ENCODE data around the gene ZXDC.

ZXDC gene

DNA sequence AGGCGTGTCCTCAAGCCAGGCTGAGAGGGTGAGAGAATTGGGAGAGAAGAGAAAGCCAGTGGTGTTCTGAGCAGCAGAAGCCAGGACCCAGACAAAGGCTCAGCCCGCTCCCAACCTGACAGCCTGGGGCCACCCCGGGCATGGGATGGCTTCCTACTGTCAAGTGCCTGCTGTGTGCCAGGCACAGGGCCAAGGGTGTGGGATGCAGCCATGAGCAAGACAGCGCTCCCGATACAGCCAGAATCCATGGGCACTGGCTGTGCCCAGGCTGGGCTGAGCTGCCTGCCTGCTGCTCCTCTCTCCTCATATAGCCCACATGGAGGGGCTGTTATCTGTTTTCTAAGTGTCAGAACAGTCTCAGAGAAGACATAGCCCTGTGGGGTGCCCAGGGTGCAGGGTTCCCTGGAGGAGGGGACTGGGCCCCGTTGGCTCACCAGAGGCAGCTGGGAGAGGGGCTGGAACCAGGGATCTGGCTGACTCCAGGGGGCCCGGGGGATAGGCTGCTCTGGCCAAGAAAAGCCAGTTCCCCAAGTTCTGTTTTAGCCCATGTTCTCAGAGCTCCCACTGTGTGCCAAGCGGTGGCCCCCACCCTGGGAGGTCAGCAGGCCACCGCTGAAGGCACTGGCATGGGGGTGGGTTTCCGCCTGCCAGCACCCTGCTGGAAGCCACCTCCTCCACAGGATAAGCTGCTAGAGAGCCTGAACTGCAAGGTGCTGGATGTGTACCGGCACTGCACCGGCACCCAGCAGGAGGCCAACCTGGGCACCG, 42.0 kb downstream of the ZXDC start:
- no peak for DNase-seq

DNA sequence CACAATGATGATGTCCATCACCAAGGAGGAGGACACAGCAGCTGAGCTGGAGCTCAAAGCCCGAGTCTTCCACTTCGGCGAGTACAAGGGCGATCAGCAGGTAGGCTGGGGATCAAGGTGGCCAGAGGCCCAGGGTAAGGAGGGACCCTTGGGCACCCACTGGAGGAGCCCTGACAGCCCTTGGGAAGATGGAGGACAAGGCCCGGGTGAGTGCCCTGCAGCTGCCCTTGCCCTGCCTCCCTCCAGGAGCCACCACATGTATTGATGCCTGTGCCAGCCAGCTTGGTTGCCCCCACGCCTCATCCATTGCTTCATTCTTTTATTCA, 42.6 kb downstream of the ZXDC start:
- no peak for DNase-seq

DNA sequence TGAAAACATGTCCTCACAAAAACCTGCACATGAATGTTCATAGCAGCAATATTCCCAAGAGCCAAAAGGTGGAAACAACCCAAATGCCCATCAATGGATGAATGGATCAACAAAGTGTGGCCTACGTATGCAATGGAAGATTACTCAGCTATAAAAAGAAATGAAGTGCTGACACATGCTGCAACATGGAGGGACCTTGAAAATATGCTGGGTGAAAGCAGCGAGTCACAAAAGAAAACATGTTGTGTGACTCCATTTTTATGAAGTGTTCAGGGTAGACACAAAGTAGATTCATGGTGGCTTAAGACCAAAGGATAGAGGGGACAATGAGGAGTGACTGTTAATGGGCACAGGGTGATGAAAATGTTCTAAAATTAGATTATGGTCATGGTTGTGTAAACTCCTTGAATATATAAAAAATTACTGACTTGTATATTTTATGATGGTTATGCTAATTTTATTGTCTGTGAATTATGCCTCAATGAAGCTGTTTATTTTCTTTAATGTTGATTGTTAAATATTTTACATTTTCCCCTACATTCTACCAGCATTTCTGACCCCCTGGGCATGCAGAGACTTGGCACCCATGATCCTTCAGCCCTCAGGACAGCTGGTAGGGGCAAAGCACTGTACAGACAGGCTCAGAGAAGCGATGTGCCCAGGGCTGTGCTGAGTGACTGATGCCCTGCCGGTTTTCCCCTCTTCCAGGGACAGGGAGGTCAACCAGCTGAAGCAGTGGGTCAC, 43.2 kb downstream of the ZXDC start:
- DNase-seq: no peak

DNA sequence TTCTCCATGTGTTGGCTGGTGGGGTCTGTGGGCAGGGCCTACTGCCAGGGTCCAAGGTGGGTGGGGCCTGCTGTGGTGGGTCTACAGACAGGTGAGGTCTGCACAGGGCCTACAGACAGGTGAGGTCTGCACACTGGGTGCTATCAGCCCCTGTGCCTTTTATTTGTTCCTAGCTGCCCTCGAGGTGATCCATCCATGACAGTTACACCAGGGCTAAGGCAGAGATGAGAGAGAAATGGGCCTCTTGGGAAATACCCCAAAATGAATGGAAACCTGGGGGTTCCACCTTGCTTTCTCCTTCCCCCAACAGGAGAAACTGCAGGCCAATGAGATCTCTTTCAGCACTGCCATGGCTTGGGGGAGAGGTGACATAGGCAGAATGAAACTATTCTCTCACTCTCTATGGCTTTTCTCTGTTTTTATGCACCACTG, 44.6 kb downstream of the ZXDC start:
- DNase-seq: no peak

DNA sequence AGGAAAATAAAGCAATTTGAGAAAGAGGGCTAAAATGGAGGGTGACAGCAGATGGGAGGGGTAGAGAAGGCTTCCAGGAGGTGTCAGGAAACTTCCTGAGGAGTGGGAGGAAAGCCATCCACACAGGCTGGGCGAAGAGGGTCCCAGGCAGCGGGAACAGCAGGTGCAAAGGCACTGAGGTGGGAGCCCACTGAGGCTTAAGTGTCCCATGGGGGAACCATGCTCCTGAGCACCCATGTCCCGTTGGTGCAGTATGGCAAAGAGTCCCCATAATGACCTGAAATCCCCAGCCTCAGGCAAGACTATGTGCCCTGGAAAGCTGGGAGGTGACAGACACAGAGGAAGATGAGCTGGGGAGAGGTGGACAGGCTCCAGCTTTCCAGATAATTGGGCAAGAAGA, 50.9 kb downstream of the ZXDC start:
- DNase-seq: no peak

DNA sequence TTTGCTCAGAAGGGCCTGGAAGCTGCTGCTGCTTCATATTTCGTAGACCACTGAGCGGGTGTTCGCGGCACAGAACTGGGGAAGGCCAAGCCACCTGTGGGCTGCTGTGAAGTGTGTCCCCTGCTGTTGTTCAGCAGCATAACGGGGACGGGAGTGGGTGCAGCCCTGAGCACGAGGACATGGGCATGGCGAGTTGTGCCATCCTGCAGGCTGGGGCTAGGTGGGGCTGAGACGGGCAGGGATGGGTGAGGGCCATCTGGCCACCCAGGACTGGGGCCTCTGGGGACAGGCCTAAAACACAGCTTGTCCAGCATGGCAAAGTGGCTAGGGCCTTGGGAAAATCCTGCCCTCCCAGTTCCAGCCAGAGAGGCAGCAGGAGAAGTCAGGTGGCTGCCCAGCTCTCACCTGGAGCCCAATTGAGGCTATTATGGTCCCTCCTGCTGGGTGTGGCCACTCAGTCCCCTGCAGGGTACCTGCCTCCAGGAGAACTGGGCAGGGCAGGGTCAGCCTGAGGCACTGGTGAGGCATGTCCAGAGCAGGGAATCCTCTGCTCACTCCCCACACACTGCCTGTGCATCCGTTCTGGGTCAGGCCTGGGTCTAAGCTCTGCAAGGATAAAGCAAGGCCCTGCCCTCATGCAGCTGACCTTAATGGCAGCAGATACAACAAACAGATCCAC, 51.5 kb downstream of the ZXDC start:
- DNase-seq: no peak

DNA sequence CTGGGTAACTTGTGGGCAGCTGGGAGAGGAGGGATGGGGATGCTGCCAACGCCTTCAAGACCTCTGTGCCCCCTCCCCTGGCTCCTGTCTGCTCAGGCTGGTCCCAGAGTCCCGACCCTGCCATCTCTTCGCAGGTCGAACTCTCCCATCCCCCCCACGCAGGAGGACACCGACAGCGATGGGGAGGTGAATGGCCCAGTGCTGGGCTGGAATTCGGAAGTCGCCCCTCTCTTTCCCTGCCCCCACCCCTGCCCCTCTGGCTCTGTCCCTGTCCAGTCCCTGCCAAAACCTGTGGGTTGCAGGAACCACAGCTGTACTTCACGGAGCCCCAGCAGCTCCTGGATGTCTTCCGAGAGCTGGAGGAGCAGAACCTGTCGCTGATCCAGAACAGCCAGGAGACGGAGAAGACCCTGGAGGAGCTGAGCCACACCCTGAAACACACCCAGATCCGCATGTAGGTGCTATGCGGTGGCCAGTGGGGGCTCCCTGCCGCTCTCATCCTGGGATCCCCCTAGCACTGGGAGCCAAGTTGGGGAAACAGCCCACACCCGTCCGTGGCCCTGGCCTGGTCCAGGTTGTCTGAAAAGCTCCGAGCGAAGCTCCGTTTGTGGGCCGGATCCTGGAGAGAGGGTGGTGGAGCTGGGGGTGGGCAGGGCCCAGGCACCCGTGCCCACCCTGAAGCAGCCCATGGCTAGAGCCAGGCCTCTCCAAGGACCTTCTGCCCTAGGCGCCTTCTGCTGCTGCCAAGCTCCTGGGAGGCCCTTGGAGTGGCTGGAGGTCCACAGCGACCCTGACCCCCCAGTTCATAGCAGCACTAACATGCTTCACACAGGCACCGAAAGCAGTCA, 52.3 kb downstream of the ZXDC start:
- no peak for DNase-seq

DNA sequence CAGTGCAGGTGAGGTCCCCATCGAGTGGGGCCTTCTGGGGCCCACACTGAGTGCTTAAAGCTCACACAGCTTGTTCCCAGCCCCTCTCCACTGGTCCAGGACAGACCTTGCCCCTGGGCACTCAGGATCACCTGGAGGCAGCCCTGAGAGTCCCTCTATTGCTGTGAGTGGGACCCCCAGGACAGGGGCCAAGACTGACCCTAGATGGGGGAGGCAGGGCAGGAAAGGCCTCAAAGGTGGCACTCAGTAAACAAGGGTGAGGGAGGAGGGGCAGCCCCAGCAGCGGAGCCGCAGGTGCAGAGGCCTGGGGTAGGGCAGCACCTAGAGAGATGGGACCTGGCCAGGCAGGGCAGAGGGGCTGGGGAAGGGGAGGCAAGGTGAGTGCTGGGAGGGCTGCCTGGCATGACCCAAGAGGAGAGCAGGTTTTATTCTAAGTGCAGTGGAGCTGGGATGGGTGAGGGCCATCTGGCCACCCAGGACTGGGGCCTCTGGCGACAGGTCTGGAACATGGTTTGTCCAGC, 53.1 kb downstream of the ZXDC start:
- no peak for DNase-seq

DNA sequence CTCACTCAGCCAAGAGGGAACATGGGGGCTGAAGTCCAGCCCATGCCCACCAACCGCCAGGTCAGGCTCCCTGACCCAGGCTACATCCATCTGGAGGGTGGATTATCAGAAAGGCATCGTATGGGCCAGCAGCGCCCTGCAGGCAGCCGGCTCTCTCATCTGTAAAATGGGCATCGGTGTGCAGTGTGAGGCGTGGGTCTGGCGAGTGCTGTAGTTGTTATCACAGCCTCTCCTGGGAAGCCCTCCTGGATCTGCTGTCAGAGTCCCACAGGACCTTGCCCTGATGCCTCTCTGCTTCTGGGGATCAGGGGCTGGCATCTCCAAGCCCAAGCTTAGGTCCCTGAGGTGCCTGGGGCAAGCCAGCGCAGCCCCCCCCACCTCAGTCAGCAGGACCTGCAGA, 53.6 kb downstream of the ZXDC start:
- no peak for DNase-seq

DNA sequence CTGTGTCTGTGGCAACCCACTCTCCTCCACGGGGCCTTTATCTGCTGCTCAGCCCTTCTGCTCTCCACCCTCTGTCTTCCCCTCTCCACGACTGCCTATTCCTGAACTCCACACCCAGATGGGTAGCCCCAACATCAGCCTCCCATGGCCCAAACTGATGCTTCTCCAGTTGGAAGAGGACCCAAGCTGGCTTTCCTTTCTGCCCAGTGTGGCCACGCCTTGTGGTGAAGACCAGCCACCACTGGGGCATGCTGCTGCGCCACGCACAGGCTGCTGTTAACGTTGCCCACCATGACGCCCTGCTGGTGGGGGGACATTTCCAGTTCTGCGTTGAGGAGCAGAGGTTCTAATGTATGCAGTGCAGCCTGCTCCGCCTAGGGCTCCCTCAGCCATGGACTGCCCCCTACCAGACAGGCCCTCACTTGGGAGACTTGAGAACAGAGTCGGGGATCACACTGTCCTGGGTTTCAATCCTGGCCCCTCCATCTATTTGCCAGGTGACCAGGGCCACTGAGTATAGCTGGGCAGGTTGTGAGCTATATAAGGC, 54.0 kb downstream of the ZXDC start:
- no peak for DNase-seq

DNA sequence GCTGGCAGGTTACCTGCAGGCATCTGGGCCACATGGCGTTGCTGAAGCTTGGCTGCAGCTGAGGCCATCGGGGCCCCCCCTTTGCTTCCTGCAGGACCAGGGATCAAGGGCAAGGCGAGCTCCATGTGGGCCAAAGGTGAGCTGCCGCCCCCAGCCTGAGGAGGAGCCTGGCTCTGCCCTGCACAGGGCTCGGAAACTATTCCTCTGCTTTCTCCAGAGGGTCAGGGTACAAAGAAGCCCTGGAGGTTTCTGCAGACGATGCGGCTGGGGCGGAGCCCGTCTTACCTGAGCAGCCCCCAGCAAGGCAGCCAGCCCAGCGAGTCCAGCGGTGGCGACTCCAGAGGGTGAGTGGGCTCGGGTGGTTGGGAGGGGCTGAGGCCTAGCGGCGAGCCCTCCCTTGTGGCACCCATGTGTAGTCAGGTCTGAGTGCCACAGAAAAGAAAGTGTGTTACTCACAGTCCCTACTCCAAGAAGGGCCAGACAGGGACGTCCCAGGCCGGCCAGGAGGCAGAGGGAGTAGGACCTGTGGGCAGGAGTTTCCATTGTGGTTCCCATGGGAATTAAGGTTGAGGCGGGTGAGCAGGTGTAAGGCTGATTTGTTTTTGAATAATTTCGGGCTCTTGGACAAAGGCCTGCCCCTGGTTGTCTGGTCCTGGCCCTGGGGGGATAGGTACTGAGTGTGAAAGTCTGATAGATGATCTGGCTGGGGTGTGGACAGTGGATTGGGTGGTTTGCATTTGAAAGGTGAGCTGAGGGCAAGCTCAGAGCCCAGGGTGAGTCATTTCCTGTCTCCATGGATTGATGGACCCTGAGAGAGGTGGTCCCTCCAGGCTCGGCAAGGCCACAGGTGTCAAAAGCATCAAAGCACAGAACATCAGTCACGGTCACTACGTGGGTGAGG, 55.6 kb downstream of the ZXDC start:
- no peak for DNase-seq

DNA sequence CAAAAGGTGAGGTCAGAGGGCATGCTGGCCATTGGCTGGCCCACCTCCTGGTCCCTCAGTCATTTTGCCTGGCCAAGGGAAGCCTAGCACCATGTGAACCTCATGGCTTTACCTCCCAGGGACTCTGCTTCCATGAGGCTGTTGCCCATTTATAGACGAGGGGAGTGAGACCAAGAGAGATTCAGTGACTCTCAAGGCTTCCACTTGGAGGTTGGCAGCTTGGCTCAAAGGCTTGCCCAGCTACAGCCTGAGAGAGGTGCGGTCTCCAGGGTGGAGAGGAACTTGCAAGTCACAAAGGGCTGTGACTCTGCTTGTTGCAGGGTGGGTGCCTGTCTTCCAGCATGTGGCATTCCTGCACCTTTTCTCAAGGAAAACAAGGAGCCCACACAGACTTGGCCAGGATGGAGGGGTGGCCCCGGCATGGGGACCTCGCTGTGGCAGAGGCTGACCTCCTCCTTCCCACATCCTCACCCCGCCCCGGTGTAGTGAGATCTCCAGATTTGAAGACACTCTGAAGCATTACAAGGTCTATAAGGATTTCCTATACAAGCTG, 56.5 kb downstream of the ZXDC start:
- no peak for DNase-seq

DNA sequence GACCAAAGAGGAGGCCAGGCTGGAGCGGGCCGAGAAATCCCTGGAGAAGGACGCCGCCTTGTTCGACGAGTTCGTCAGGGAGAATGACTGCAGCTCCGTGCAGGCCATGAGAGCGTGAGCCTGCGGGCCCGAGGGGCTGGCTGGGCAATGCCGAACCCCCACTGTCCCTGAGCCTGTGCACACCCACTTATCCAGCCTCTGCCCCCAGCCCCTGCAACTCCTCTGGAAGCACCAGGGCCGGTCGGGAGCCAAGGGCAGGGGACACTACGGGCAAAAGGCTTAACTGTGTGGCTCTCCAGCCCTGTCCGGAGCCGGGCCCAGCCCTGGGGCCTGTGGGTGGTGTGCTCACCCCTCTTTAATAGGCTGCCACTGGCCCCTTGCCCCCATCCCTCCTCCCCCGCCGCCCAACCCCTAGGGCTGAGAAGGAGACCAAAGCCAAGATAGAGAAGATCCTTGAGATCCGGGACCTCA, 57.0 kb downstream of the ZXDC start:
- DNase-seq: no peak

DNA sequence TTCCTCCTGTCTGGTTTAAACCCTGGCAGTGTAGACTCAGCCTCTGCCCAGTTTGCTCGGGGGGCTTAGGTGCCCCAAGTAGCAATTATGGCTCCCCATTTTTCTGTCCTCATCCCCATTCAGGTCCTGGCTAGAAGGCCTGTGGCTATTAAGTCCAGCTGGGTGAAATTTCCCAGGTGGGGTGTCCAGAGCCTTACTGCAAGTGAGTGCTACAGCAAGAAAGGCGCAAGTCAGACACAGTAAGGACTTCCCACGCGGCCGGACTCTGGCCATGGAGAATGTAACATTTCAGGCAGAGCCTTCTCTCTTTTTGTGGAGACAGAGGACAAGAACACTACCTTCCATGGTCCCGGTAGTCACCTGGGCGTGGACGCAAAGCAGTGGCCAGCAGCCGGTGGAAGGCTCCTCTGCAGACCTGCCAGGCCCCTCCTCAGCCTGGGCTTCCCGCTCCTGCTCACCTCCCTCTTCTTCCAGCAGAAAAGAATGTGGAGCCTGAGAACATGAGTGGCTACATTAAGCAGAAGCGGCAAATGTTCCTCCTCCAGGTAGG, 57.6 kb downstream of the ZXDC start:
- DNase-seq: no peak

DNA sequence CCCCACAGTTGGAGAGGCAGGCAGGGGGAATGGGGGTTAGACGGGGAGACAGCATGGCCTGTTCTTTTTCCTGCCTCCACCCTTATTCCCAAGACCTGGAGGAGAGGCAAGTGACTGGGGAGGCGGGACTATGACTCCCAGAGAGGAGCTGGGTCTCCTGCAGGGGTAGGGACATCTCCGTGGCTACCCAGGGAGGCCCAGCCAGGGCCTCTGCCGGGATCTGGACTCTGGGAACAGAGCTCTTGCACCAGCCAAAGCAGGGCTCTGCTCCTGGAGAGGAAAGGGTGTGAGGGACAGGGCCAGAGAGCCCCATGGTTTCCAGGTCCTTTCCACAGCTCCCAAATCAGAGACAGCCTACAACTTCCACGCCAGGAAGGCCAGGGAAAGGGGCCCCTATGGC, 58.2 kb downstream of the ZXDC start:
- no peak for DNase-seq

DNA sequence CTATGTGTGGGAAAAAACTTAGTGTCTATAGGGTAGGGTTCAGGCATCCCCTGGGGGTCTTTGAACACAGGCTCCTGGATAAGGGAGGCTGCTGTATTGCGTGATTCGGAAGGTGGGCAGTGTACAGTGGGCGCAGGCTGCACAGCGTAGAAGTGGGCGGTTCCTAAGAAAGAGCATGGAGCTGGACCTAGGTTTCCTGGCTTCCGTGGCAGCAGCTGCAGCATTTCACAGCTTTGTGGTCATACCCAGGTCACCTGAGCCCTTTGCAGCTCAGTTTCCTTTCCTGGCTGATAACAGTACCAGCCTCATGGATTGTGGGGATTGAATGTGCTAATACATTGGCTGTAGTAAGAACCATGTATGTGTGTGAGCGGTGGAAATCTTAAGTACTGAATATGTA, 58.7 kb downstream of the ZXDC start:
- DNase-seq: no peak

DNA sequence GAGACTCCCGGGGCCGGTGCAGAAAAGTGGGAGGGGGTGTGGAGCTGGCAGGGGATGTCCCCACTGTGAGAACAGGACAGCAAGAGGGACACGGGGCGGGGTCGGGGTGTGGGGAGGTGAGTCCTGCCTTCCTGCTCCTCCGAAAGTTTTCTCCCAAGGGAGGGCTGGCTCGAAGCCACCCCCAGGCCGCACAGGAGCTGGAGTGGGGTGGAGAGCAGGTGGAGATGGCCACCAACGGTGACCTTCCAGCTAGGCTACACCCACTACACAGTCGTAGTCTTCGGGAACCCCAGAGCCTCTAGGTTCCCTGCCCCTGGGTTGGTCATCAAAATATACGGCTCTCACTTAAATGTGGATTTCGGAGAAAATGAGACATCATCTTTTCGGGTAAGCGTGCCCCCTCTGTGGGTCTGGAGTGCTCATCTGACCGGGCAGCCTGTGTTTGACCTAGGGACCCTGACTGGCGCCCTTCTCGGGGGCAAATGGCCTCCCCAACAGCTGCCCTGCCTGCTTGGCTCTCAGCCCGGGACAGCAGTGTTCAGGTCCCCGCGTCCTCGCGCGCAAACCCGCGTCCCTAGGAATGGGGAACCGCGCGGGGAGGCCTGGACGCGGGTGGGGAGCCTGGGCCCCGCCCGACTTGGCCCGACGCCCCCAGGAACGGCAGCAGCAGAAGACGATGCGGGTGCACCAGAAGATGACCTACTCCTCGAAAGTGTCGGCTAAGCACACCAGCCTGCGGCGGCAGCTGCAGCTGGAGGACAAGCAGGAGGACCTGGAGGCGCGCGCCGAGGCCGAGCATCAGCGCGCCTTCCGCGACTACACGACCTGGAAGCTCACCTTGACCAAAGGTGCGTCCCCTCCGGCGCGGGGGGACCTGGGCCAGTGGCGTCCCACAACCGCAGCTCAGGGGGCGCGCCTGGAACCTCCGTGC, 59.8 kb downstream of the ZXDC start:
- DNase-seq: no peak

DNA sequence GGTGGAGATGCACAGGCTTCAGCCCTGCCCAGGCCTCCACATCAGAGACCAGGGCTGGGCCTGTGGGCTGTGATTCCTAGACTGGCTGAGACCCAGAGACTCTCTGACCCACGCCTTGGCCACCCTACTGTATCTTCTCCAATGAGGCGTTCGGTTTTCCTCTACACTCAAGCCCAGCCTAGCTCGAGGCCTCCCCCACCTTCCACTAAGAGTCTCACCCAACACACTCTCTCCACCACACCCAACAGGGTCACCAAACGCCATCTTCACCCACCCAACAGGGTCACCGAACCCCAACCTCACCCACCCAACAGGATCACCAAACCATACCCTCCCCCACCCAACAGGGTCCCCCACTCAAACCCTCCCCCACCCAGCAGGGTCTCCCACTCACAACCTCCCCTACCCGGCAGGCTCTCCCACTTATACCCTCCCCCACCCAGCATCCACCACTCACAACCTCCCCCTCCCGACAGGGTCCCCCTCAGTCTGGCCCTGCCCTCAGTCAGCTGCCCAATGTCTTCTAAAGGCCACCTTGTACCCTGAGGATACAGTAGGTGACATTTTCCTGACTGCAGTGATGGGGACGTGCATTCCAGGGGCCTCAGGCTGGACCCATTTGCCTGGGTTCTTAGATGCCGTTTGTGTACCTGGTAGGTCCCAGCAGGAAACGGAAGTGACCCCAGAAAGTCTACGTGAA, 60.6 kb downstream of the ZXDC start:
- DNase-seq: no peak

DNA sequence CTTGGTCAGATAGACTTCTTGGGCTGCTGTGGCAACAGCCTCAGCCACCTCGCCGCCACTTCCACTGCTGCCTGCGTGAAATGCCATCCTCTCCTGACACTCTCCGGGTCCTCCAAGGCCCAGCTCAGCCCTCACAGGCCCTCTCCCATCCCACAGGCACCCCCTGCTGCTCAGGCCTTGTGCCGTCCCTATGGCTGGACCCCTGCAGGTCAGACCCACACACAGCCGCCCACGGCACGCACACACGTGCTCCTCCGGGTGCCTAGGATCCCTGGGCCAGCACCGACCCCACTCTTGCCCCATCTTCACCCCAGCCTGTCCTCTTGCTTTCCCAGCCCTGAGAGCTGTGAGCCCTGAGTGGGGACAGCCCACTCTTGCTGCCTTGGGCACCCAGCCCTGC, 61.3 kb downstream of the ZXDC start:
- DNase-seq: no peak
